Ishikawa (cell line): ENCODE measurements around the gene EFCAB7.

ENCODE experiments used
- CEBPB ChIP-seq: IDR thresholded peaks from 2 replicates; pipeline ENCODE4 v1.6.1; 2012
- CREB1 ChIP-seq: IDR thresholded peaks from 2 replicates; pipeline ENCODE4 v1.6.1; 2012; ENCODE audit warnings: low read depth
- EGR1 ChIP-seq: IDR thresholded peaks from 2 replicates; pipeline ENCODE4 v1.6.1; 2012
- EP300 ChIP-seq: IDR thresholded peaks from 2 replicates; pipeline ENCODE4 v1.6.1; 2012; ENCODE audit warnings: borderline replicate concordance
- FOXM1 ChIP-seq: IDR thresholded peaks from 2 replicates; pipeline ENCODE4 v1.6.1; 2012; ENCODE audit warnings: low read depth, borderline replicate concordance
- NFIC ChIP-seq: IDR thresholded peaks from 2 replicates; pipeline ENCODE4 v1.6.1; 2012
- RAD21 ChIP-seq: IDR thresholded peaks from 2 replicates; pipeline ENCODE4 v1.6.1; 2012; ENCODE audit warnings: low read depth
- TAF1 ChIP-seq: IDR thresholded peaks from 2 replicates; pipeline ENCODE4 v1.6.1; 2012; ENCODE audit warnings: low read depth, mild to moderate bottlenecking
- TCF12 ChIP-seq: IDR thresholded peaks from 2 replicates; pipeline ENCODE4 v1.6.1; 2012; ENCODE audit warnings: low read depth
- TEAD4 ChIP-seq: IDR thresholded peaks from 2 replicates; pipeline ENCODE4 v1.6.1; 2012
- YY1 ChIP-seq: IDR thresholded peaks from 2 replicates; pipeline ENCODE4 v1.6.1; 2012; ENCODE audit warnings: low read depth
- ZBTB7A ChIP-seq: IDR thresholded peaks from 2 replicates; pipeline ENCODE4 v1.6.1; 2012; ENCODE audit warnings: low read depth
- TF ChIP-seq, protein P1 (sequence below): IDR thresholded peaks from 2 replicates; pipeline ENCODE4 v1.6.1; 2012; ENCODE audit warnings: low read depth, mild to moderate bottlenecking
- TF ChIP-seq, protein P2 (sequence below): IDR thresholded peaks from 2 replicates; pipeline ENCODE4 v1.6.1; 2012
- TF ChIP-seq, protein P3 (sequence below): IDR thresholded peaks from 2 replicates; pipeline ENCODE4 v1.6.1; 2012

EFCAB7 gene

DNA sequence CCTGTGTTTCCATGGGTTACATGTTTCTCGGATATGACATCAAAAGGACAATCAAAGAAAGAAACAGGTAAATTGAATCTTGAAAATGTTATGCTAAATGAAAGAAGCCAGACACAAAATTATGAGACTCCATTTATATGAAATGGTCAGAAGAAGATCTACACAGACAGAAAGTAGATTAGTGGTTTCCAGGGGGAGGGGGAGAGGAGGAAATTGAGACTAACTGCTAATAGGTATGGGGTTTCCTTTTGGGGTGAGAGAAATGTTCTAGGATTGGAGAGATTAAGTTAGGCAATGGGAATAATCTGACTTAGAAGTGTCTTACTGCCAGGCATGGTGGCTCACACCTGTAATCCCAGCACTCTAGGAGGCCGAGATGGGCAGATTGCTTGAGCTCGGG is 22.1 kb upstream of the EFCAB7 start:
- TF ChIP-seq ZBTB7A = no peak
- TF ChIP-seq CEBPB = no peak
- TF ChIP-seq TAF1 = no peak
- TF ChIP-seq CREB1 = no peak
- TF ChIP-seq YY1 = no peak
- TF ChIP-seq EGR1 = no peak
- TF ChIP-seq TCF12 = no peak
- TF ChIP-seq FOXM1 = no peak
- TF ChIP-seq, protein P1, sequence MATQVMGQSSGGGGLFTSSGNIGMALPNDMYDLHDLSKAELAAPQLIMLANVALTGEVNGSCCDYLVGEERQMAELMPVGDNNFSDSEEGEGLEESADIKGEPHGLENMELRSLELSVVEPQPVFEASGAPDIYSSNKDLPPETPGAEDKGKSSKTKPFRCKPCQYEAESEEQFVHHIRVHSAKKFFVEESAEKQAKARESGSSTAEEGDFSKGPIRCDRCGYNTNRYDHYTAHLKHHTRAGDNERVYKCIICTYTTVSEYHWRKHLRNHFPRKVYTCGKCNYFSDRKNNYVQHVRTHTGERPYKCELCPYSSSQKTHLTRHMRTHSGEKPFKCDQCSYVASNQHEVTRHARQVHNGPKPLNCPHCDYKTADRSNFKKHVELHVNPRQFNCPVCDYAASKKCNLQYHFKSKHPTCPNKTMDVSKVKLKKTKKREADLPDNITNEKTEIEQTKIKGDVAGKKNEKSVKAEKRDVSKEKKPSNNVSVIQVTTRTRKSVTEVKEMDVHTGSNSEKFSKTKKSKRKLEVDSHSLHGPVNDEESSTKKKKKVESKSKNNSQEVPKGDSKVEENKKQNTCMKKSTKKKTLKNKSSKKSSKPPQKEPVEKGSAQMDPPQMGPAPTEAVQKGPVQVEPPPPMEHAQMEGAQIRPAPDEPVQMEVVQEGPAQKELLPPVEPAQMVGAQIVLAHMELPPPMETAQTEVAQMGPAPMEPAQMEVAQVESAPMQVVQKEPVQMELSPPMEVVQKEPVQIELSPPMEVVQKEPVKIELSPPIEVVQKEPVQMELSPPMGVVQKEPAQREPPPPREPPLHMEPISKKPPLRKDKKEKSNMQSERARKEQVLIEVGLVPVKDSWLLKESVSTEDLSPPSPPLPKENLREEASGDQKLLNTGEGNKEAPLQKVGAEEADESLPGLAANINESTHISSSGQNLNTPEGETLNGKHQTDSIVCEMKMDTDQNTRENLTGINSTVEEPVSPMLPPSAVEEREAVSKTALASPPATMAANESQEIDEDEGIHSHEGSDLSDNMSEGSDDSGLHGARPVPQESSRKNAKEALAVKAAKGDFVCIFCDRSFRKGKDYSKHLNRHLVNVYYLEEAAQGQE = no peak

DNA sequence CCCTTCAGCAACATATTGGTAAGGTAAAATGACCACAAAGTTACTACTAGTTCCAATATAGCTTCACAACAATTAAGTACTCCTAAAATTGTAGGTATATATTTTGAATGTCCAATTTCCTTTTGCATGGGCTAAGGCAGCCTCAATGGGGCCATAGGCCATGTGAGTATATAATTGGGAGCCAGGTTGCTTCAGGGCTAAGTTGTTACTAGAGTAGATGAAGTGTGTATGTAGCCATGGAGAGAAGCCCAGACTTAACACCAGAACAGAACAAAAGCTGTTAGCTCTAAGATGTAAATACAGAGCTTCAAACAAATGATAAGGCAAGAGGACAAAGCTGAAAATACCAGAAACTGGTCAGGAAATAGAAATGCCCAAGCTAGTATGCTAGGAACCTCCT is 16.5 kb upstream of the EFCAB7 start:
- TF ChIP-seq CEBPB (no peak), FOXM1 (no peak), YY1 (no peak), ZBTB7A (no peak), TAF1 (no peak), NFIC (no peak), TEAD4 (no peak), RAD21 (no peak)
- TF ChIP-seq, protein P2, sequence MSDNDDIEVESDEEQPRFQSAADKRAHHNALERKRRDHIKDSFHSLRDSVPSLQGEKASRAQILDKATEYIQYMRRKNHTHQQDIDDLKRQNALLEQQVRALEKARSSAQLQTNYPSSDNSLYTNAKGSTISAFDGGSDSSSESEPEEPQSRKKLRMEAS = no peak

DNA sequence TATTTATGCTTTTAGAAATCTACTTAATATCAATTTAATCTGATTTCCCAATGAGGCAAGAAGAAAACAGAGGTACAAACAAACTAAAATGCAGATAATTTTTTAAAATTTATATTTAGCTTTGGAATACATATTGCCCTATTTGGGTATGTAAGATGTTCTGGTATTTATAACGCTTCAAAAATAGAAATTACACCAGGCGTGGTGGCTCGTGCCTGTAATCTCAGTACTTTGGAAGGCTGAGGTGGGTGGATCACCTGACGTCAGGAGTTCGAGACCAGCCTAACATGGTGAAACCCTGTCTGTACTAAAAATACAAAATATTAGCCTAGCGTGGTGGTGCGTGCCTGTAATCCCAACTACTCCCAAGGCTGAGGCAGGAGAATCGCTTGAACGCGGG is 13.6 kb upstream of the EFCAB7 start:
- TF ChIP-seq YY1 = no peak

DNA sequence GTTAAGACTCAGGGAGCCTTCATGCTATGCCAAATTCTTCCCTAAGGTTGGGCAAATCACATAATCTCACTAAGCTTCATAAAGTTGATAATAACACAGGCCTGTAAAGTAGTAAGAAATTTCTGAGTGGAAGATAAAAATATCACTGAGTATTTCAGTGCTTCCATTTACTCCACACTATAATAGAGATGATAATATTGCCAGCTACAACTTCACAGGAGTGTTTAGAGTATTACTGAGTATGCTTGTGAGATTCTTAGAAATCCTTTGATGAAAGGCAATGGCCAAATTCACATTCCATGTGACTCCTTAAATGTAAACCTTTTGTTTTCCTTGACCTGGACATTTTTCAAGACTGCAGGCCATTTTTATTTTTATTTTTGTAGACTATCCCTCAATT is 10.7 kb upstream of the EFCAB7 start:
- TF ChIP-seq TAF1 (no peak), TCF12 (no peak), EP300 (no peak), CEBPB (no peak), FOXM1 (no peak), RAD21 (no peak), YY1 (no peak), TEAD4 (no peak), CREB1 (no peak), ZBTB7A (no peak), NFIC (no peak), EGR1 (no peak)
- TF ChIP-seq, protein P2 = no peak
- TF ChIP-seq, protein P1 = no peak
- TF ChIP-seq, protein P3, sequence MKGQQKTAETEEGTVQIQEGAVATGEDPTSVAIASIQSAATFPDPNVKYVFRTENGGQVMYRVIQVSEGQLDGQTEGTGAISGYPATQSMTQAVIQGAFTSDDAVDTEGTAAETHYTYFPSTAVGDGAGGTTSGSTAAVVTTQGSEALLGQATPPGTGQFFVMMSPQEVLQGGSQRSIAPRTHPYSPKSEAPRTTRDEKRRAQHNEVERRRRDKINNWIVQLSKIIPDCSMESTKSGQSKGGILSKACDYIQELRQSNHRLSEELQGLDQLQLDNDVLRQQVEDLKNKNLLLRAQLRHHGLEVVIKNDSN = no peak

DNA sequence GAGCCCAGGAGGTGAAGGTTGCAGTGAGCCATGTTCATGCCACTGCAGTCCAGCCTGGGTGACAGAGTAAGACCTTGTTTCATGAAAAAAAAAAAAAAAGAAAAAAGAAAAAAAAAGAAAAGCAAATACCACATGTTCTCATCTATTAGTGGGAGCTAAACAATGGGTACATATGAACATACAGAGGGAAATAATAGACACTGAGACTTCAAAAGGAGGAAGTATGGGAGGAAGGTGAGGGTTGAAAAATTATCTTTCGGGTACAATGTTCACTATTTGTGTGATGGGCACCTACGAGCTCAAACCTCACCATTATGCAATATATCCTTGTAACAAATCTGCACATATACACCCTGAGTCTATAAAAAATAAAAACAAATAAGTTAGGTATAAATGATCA is 6.7 kb upstream of the EFCAB7 start:
- TF ChIP-seq YY1 (no peak), TAF1 (no peak), NFIC (no peak), CREB1 (no peak), RAD21 (no peak), EGR1 (no peak), TEAD4 (no peak), ZBTB7A (no peak), CEBPB (no peak), TCF12 (no peak), FOXM1 (no peak), EP300 (no peak)
- TF ChIP-seq, protein P3 = no peak
- TF ChIP-seq, protein P1 = no peak
- TF ChIP-seq, protein P2 = no peak
